GM13977 (cell line): ENCODE measurements around the gene ACE.
"Not testable (repeated sequence)": the region's sequence is repeated elsewhere in the genome, so short reads cannot be mapped to it uniquely, and the experiment has no call there.

Source experiments
- DNase-seq: peaks from one replicate; pipeline ENCODE4 v3.0.0; 2012; ENCODE audit warnings: low spot score
- CTCF ChIP-seq: IDR thresholded peaks from 2 replicates; pipeline ENCODE4 v1.5.1; 2012; ENCODE audit warnings: mild to moderate bottlenecking, control low read depth; ENCODE audit not compliant: insufficient read depth; ENCODE audit errors: extremely low read depth, missing control alignments
- in situ Hi-C: fragments of 300-500 bp; cut with MboI; formaldehyde crosslinking; loops from one replicate; pipeline ENCODE4 v1.12.0; 2022; ENCODE audit warnings: low sequenced_read_pairs, low pct_unique_long_range_greater_than_20kb, mixed read lengths, inconsistent platforms; ENCODE audit not compliant: unreplicated experiment

The ACE gene

GRCh38 chr17:63447471-63448009, 29.3 kb upstream of the ACE start:
- no peak for TF ChIP-seq CTCF
- DNase-seq = no peak
- in situ Hi-C loops = loop anchor here (25.0 kb wide), 1 partner anchor 390 kb away; the partner anchor contains the start of genes FTSJ3, PSMC5 and SMARCD2

GRCh38 chr17:63448655-63449054, 28.2 kb upstream of the ACE start:
- TF ChIP-seq CTCF = no peak
- DNase-seq = no peak
- in situ Hi-C loops = loop anchor here (25.0 kb wide), 1 partner anchor 389 kb away; the partner anchor contains the start of genes FTSJ3, PSMC5 and SMARCD2

GRCh38 chr17:63450551-63450950, 26.3 kb upstream of the ACE start:
- in situ Hi-C loops = no loop called here
- no peak for TF ChIP-seq CTCF
- no peak for DNase-seq

GRCh38 chr17:63451150-63451549, 25.7 kb upstream of the ACE start:
- no peak for TF ChIP-seq CTCF
- DNase-seq = no peak
- in situ Hi-C loops = no loop called here

GRCh38 chr17:63452046-63452961, 24.6 kb upstream of the ACE start:
- in situ Hi-C loops = no loop called here
- no peak for TF ChIP-seq CTCF
- DNase-seq = no peak

- in situ Hi-C loops = no loop called here
- TF ChIP-seq CTCF = no peak
- no peak for DNase-seq
Measured at GRCh38 chr17:63452962-63453551, 23.8 kb upstream of the ACE start.

- in situ Hi-C loops, DNase-seq: not testable (repeated sequence)
Measured at GRCh38 chr17:63454357-63454756, 22.5 kb upstream of the ACE start.
